IMR-90 (cell line): ENCODE data around the gene APOA4. TPM values are rescaled to one million over a fixed set of nuclear protein-coding genes. Genes with fewer than 3 reads are reported as not detected.

Source experiments
- ATAC-seq: fragments of 200-7000 bp; cut with Tn5 transposase; 2 replicates; pipeline ENCODE4 v1.9.1; 2020; ENCODE audit warnings: low read depth, mild to moderate bottlenecking, moderate library complexity
- BruUV-seq: library from RNA; stranded (reverse); fragments of 400-500 nt; replicated peaks from 2 replicates; lab custom pipeline; 2021; lab: Mats Ljungman, UMichigan
- CTCF ChIA-PET: fragments of 300-600 bp; formaldehyde crosslinking; extraction: SDS; loops from one replicate; lab custom pipeline; 2021; ENCODE audit warnings: antibody characterized with exemption; lab: Yijun Ruan, JAX
- POLR2A ChIA-PET: fragments of 300-600 bp; sonication (Branson Sonifier 250); formaldehyde crosslinking; loops from one replicate; lab custom pipeline; 2022; ENCODE audit warnings: antibody characterized with exemption; ENCODE audit not compliant: unreplicated experiment; lab: Charles Lee
- DNase-seq: peaks from one replicate; pipeline ENCODE4 v3.0.0; 2013
- H2AFZ ChIP-seq: replicated peaks from 2 replicates; pipeline ENCODE3; 2013; ENCODE audit warnings: low read length, mild to moderate bottlenecking; ENCODE audit not compliant: poor library complexity
- H2AK5ac ChIP-seq: 2 replicates; pipeline ENCODE4 v1.6.1; 2013; ENCODE audit warnings: low read depth, low read length, inconsistent platforms
- H2AK9ac ChIP-seq: replicated peaks from 2 replicates; pipeline ENCODE3; 2013; ENCODE audit warnings: mild to moderate bottlenecking, low read depth, low read length, moderate library complexity; ENCODE audit not compliant: poor library complexity
- H2BK120ac ChIP-seq: 2 replicates; pipeline ENCODE4 v1.6.1; 2013; ENCODE audit warnings: low read depth, low read length, inconsistent platforms
- H2BK15ac ChIP-seq: 3 replicates; pipeline ENCODE4 v1.6.1; 2013; ENCODE audit warnings: low read depth, low read length, inconsistent platforms
- H2BK20ac ChIP-seq: 2 replicates; pipeline ENCODE4 v1.6.1; 2013; ENCODE audit warnings: low read depth, mild to moderate bottlenecking, inconsistent platforms, low read length, moderate library complexity
- H2BK5ac ChIP-seq: 2 replicates; pipeline ENCODE4 v1.6.1; 2013; ENCODE audit warnings: mild to moderate bottlenecking, low read depth, low read length, inconsistent platforms; ENCODE audit not compliant: poor library complexity, severe bottlenecking
- H3K14ac ChIP-seq: replicated peaks from 2 replicates; pipeline ENCODE4 v1.6.1; 2013; ENCODE audit warnings: low read depth, low read length, inconsistent platforms
- H3K18ac ChIP-seq: 2 replicates; pipeline ENCODE4 v1.6.1; 2013; ENCODE audit warnings: low read depth, low read length, control low read depth
- H3K23ac ChIP-seq: 2 replicates; pipeline ENCODE4 v1.6.1; 2013; ENCODE audit warnings: low read depth, low read length, inconsistent platforms
- H3K27ac ChIP-seq: 2 replicates; pipeline ENCODE4 v1.5.1; 2013; ENCODE audit warnings: mild to moderate bottlenecking, control low read depth, low read length; ENCODE audit not compliant: insufficient read depth
- H3K27me3 ChIP-seq: 2 replicates; pipeline ENCODE4 v1.6.1; 2013; ENCODE audit warnings: low read length; ENCODE audit not compliant: control insufficient read depth, insufficient read depth
- H3K36me3 ChIP-seq: 2 replicates; pipeline ENCODE4 v1.6.1; 2013; ENCODE audit warnings: low read length, mixed read lengths; ENCODE audit not compliant: control insufficient read depth, insufficient read depth
- H3K4ac ChIP-seq: 2 replicates; pipeline ENCODE4 v1.6.1; 2013; ENCODE audit warnings: low read depth, low read length, inconsistent platforms
- H3K4me1 ChIP-seq: 2 replicates; pipeline ENCODE4 v1.6.1; 2013; ENCODE audit warnings: low read length, mixed read lengths; ENCODE audit not compliant: control insufficient read depth, insufficient read depth
- H3K4me2 ChIP-seq: 2 replicates; pipeline ENCODE4 v1.6.1; 2013; ENCODE audit warnings: low read depth, mild to moderate bottlenecking, control low read depth, low read length, moderate library complexity
- H3K4me3 ChIP-seq: 2 replicates; pipeline ENCODE4 v1.5.1; 2013; ENCODE audit warnings: low read depth, mild to moderate bottlenecking, control low read depth, low read length, moderate library complexity; ENCODE audit not compliant: insufficient read depth
- H3K56ac ChIP-seq: 2 replicates; pipeline ENCODE4 v1.6.1; 2013; ENCODE audit warnings: low read length, inconsistent platforms; ENCODE audit not compliant: insufficient read depth; ENCODE audit errors: extremely low read depth
- H3K79me1 ChIP-seq, 2 experiments: 2 replicates each; pipeline ENCODE4 v1.6.1; 2013; ENCODE audit warnings: low read length in 2 of 2, inconsistent platforms in 1 of 2, low read depth in 1 of 2
- H3K9ac ChIP-seq: 2 replicates; pipeline ENCODE4 v1.6.1; 2013; ENCODE audit warnings: low read depth, low read length, control low read depth
- H3K9me1 ChIP-seq: 2 replicates; pipeline ENCODE4 v1.6.1; 2013; ENCODE audit warnings: low read length, inconsistent platforms; ENCODE audit not compliant: insufficient read depth
- H3K9me3 ChIP-seq: 2 replicates; pipeline ENCODE4 v1.6.1; 2013; ENCODE audit warnings: low read length; ENCODE audit not compliant: control insufficient read depth, insufficient read depth
- H4K20me1 ChIP-seq: 2 replicates; pipeline ENCODE4 v1.6.1; 2013; ENCODE audit warnings: low read length, inconsistent platforms; ENCODE audit not compliant: insufficient read depth
- H4K5ac ChIP-seq: 2 replicates; pipeline ENCODE4 v1.6.1; 2013; ENCODE audit warnings: mild to moderate bottlenecking, low read depth, low read length, control low read depth
- H4K8ac ChIP-seq, 2 experiments: 2 replicates each; pipeline ENCODE4 v1.6.1; 2013; ENCODE audit warnings: low read depth in 2 of 2, low read length in 2 of 2, control low read depth in 1 of 2, inconsistent platforms in 1 of 2
- H4K91ac ChIP-seq: 2 replicates; pipeline ENCODE4 v1.6.1; 2013; ENCODE audit warnings: low read depth, low read length, inconsistent platforms; ENCODE audit not compliant: insufficient read depth
- BHLHE40 ChIP-seq: fragments of 150-350 bp; IDR thresholded peaks from 2 replicates; pipeline ENCODE4 v1.6.1; 2016; ENCODE audit warnings: mild to moderate bottlenecking, low read depth, low read length
- CEBPB ChIP-seq: IDR thresholded peaks from 2 replicates; pipeline ENCODE4 v1.6.1; 2012; ENCODE audit warnings: low read depth, low read length, improper control_type of control experiment
- CHD1 ChIP-seq: IDR thresholded peaks from 2 replicates; pipeline ENCODE4 v1.6.1; 2012; ENCODE audit warnings: low read depth, low read length, improper control_type of control experiment
- CTCF ChIP-seq: conservative IDR thresholded peaks from 2 replicates; pipeline ENCODE4 v1.5.1; 2012; ENCODE audit warnings: mild to moderate bottlenecking, low read depth, low read length, improper control_type of control experiment
- FOS ChIP-seq: fragments of 150-350 bp; IDR thresholded peaks from 2 replicates; pipeline ENCODE4 v1.6.1; 2016; ENCODE audit warnings: low read depth, low read length
- MAFK ChIP-seq: IDR thresholded peaks from 2 replicates; pipeline ENCODE4 v1.6.1; 2012; ENCODE audit warnings: low read depth, low read length, improper control_type of control experiment
- MAZ ChIP-seq: IDR thresholded peaks from 2 replicates; pipeline ENCODE4 v1.6.1; 2012; ENCODE audit warnings: low read depth, mild to moderate bottlenecking, low read length, improper control_type of control experiment, moderate library complexity, borderline replicate concordance
- MXI1 ChIP-seq: IDR thresholded peaks from 2 replicates; pipeline ENCODE4 v1.6.1; 2012; ENCODE audit warnings: low read depth, mild to moderate bottlenecking, low read length, moderate library complexity, borderline replicate concordance
- NFE2L2 ChIP-seq: fragments of 150-350 bp; IDR thresholded peaks from 2 replicates; pipeline ENCODE4 v1.6.1; 2016; ENCODE audit warnings: low read depth, mild to moderate bottlenecking, low read length
- POLR2A ChIP-seq: IDR thresholded peaks from 2 replicates; pipeline ENCODE4 v1.6.1; 2012; ENCODE audit warnings: mild to moderate bottlenecking, low read depth, low read length
- RAD21 ChIP-seq: IDR thresholded peaks from 2 replicates; pipeline ENCODE4 v1.6.1; 2012; ENCODE audit warnings: low read length, improper control_type of control experiment
- RCOR1 ChIP-seq: IDR thresholded peaks from 2 replicates; pipeline ENCODE4 v1.6.1; 2012; ENCODE audit warnings: mild to moderate bottlenecking, low read length, improper control_type of control experiment; ENCODE audit not compliant: insufficient replicate concordance
- RFX5 ChIP-seq: IDR thresholded peaks from 2 replicates; pipeline ENCODE4 v1.8.0; 2012; ENCODE audit warnings: low read depth, mild to moderate bottlenecking, low read length, moderate library complexity
- SMC3 ChIP-seq: fragments of 150-350 bp; IDR thresholded peaks from 2 replicates; pipeline ENCODE4 v1.6.1; 2016; ENCODE audit warnings: low read depth, mild to moderate bottlenecking, antibody characterized with exemption, low read length, moderate library complexity
- whole genome bisulfite sequencing, 2 experiments: methylation state at CpG; one replicate each; pipeline versions ENCODE4 v1.1.5 to v1.1.7; 2013; ENCODE audit warnings: missing lambda C conversion rate in 2 of 2; ENCODE audit not compliant: insufficient read length in 1 of 2; ENCODE audit errors: extremely low coverage in 2 of 2; 5-methylcytosine and 5-hydroxymethylcytosine counted together
- dilution Hi-C: fragments of 300-500 bp; cut with HindIII; formaldehyde crosslinking; loops from one replicate; pipeline ENCODE4 v1.14.3; 2018; ENCODE audit warnings: low sequenced_read_pairs; ENCODE audit not compliant: unreplicated experiment
- in situ Hi-C: fragments of 300-500 bp; cut with MboI; formaldehyde crosslinking; loops from 3 replicates; pipeline ENCODE4 v1.14.3; 2019; ENCODE audit warnings: low sequenced_read_pairs, inconsistent platforms, mixed read lengths
- intact Hi-C: fragments of 100-400 bp; cut with micrococcal nuclease; formaldehyde crosslinking; loops from 2 replicates; pipeline ENCODE4 v1.10.0; 2022
- polyA plus RNA-seq, 3 experiments: library from polyadenylated mRNA; depleted of rRNA; stranded (reverse); fragments of >200 nt; gene quantifications; 2 replicates each; pipeline ENCODE4 v1.2.3, GENCODE V29; 2012; ENCODE audit warnings: low replicate concordance in 1 of 3
- total RNA-seq: library from RNA; depleted of rRNA; stranded (reverse); fragments of >200 nt; gene quantifications from 2 replicates; pipeline ENCODE4 v1.2.3, GENCODE V29; 2012
- TF ChIP-seq, protein P1 (sequence below): fragments of 150-350 bp; IDR thresholded peaks from 2 replicates; pipeline ENCODE4 v1.6.1; 2017; ENCODE audit warnings: mild to moderate bottlenecking, antibody characterized with exemption, low read length, low read depth
- TF ChIP-seq, protein P2 (sequence below): fragments of 150-350 bp; IDR thresholded peaks from 2 replicates; pipeline ENCODE4 v1.6.1; 2016; ENCODE audit warnings: low read depth, mild to moderate bottlenecking, low read length, moderate library complexity, borderline replicate concordance

APOA4 gene
- total and polyA plus RNA-seq, 2 of the 4 experiments (the other 2 are of a cell fraction) = not detected

DNA sequence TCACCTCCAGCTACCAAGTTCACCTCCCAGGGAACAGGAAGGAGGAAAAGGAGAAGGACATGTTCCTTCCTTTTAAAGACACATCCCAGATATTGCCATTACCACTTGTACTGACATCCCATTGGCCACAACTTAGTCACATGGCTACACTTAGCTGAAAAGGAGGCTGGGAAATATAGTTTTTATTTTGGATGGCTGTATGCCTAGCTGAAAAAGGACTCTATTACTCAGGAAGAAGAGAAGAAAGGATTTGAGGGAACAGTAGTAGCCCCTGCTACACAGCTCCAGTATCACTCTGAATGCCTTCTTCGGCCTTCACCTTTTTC, 29.4 kb downstream of the APOA4 start:
- dilution Hi-C loops = no loop called here
- H3K36me3 ChIP-seq = no peaks in the 10 kb centered on the region
- H3K27me3 ChIP-seq = no peaks in the 10 kb centered on the region
- H2AK9ac ChIP-seq = no peak overlapping the region
- H2BK15ac ChIP-seq = no peak overlapping the region; the same call in 2 of the 3 replicates
- H4K5ac ChIP-seq = peak overlapping the region; percentile 9; the same call in 1 of the 2 replicates
- H2BK5ac ChIP-seq = no peak overlapping the region
- no peak overlapping the region for H3K4ac ChIP-seq
- H4K20me1 ChIP-seq = no peaks in the 10 kb centered on the region
- TF ChIP-seq MAFK (no peak), CTCF (no peak), MXI1 (no peak), CHD1 (no peak), SMC3 (no peak), RAD21 (no peak), POLR2A (no peak), FOS (no peak), CEBPB (no peak), MAZ (no peak), NFE2L2 (no peak), RFX5 (no peak), BHLHE40 (no peak), RCOR1 (no peak)
- TF ChIP-seq, protein P1, sequence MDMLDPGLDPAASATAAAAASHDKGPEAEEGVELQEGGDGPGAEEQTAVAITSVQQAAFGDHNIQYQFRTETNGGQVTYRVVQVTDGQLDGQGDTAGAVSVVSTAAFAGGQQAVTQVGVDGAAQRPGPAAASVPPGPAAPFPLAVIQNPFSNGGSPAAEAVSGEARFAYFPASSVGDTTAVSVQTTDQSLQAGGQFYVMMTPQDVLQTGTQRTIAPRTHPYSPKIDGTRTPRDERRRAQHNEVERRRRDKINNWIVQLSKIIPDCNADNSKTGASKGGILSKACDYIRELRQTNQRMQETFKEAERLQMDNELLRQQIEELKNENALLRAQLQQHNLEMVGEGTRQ = no peak
- TF ChIP-seq, protein P2, sequence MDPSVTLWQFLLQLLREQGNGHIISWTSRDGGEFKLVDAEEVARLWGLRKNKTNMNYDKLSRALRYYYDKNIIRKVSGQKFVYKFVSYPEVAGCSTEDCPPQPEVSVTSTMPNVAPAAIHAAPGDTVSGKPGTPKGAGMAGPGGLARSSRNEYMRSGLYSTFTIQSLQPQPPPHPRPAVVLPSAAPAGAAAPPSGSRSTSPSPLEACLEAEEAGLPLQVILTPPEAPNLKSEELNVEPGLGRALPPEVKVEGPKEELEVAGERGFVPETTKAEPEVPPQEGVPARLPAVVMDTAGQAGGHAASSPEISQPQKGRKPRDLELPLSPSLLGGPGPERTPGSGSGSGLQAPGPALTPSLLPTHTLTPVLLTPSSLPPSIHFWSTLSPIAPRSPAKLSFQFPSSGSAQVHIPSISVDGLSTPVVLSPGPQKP = no peak
- peak; percentile 16 for DNase-seq
- H4K91ac ChIP-seq = peak overlapping the region; percentile 13; the same call in 1 of the 2 replicates
- H3K9me3 ChIP-seq = no peaks in the 10 kb centered on the region
- no peak overlapping the region for H2BK120ac ChIP-seq
- H3K18ac ChIP-seq = no peak overlapping the region
- peak overlapping the region; percentile 85 for H2AFZ ChIP-seq
- no peak overlapping the region; the same call in 1 of the 2 replicates for H2AK5ac ChIP-seq
- no TSS peak for BruUV-seq
- ChIA-PET POLR2A (no interaction called here), CTCF (interaction anchor here (0.9 to 1.7 kb wide), 2 partner anchors 42 to 313 kb away, joined by 3 to 6 read pairs; no protein-coding TSS in a partner anchor)
- peaks cover 2% of the 10 kb centered on the region for H3K4me1 ChIP-seq
- no peak overlapping the region for H2BK20ac ChIP-seq
- intact Hi-C loops = loop anchor here (1.0 to 5.0 kb wide), 2 partner anchors 79 to 433 kb away; no protein-coding TSS in a partner anchor
- peaks cover 3% of the 10 kb centered on the region for H3K9me1 ChIP-seq
- H3K56ac ChIP-seq = no peak overlapping the region
- H3K14ac ChIP-seq = no peak overlapping the region
- H4K8ac ChIP-seq = peak overlapping the region in 1 of 2 experiments; percentile 82; a peak in 2 of 4 replicates
- ATAC-seq = 0 out of 2 replicates have a peak, but pooled peaks have one; percentile 13
- in situ Hi-C loops = loop anchor here (5.0 kb wide), 1 partner anchor 309 kb away; no protein-coding TSS in a partner anchor
- no peak overlapping the region for H3K9ac ChIP-seq
- no peak overlapping the region for H3K23ac ChIP-seq
- H3K27ac ChIP-seq = no peak overlapping the region
- H3K4me2 ChIP-seq = no peak overlapping the region
- H3K4me3 ChIP-seq = no peak overlapping the region
- 100% methylated on average over 1 of the region's 1 CpG; no CpG with 5 or more reads in 1 of the 2 experiments for WGBS, 2 experiments
- peaks cover 0 to under 1% of the 10 kb centered on the region in 2 experiments; a peak in 1 of 4 replicates for H3K79me1 ChIP-seq
